NCI-H1694 treated with DMSO at 0.1 percent for 48 hours (cell line): ENCODE results near the gene LRCH3.
A peak's percentile ranks its signal among the peaks of the same experiment; 100 is the strongest.

Experiments
- DNase-seq: peaks from one replicate; lab custom pipeline; 2025; lab: John Stamatoyannopoulos, UW

The LRCH3 gene

GRCh38 chr3:197833930-197834715 lies 43.1 kb downstream of the LRCH3 start:
- no peak for DNase-seq

DNA sequence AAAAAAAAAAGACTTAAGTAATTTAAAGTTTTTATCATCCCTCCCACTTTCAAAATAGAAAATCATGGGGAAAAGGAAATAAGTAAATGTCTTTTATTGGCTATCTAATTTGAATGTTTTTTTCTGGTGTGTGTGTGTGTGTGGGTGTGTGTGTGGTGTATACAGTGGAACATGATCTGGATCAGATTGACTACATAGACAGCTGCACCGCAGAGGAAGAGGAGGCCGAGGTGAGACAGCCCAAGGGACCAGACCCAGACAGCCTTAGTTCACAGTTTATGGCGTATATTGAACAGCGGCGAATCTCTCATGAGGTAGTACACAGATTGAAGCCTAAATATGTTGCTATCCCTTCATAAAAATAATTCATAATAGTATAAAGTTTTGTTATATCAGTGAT lies 44.5 kb downstream of the LRCH3 start:
- DNase-seq, result no peak

DNA sequence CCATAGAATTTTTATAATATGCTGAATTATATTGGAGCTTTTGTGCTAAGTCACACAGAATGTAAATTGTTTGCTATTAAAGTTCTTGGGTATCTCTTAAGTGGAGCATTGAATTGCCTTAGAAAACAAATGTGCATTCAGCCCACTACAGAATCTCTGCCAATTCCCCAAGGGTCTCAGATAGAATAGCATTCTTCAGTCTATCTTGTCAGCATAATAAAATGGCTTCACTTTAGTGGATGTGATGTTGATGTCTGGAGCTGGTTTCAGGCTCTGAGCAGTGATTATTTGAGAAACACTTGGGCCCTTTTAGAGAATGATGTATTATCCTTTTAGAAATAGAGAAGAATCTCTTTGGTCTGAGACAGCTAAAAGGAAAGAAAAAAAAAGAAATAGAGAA lies 45.2 kb downstream of the LRCH3 start:
- DNase-seq, result no peak

DNA sequence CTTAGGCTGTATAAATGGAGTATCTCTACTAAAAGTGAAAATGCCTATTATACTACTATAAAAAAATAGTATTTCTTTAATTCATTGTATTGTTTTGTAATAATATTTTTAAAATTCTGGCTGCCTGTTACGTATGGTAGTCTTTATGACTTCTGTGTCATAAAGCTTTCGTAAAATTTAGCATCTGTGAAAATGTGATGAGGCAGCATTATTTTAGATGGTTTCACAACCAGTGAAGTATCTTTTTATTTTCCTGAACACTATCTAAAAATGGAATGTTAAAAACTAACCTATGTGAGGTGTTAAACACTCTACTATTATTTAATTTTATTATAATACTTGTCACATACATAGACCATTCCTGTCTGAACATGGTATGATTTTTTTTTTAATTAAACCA lies 46.2 kb downstream of the LRCH3 start:
- DNase-seq, result no peak

DNA sequence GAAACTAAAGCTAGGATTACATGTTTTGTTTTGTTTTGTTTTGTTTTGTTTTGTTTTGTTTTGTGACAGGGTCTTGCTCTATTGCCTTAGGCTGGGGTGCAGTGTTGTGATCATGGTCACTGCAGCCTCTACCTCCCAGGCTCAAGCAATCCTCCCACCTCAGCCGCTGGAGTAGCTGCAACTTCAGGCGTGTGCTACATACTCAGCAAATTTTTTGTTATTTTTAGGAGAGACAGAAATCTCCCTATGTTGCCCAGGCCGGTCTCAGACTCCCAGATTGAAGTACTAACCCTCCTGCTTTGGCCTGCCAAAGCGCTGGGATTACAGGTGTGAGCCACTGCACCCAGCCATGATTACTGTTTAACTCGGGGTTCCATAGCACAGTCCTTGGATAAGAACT lies 50.7 kb downstream of the LRCH3 start:
- DNase-seq, result no peak

DNA sequence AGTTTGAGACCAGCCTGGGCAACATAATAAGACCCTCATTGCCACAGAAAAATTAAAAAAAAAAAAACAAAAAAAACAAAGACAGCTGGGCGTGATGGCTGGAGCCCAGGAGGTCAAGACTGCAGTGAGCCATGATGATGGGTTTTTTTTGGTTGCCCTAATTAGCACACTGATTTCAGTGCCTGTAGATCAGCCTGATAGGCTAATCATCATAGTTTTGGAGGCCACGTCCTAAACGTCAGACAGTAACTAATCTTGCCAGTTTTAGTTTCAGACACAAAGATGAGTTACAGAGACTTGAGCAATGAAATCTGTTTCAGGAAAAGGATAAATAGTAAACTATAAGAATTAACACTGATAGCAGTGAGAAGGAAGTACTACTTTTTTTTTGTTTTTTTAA lies 55.4 kb downstream of the LRCH3 start:
- DNase-seq, result no peak

DNA sequence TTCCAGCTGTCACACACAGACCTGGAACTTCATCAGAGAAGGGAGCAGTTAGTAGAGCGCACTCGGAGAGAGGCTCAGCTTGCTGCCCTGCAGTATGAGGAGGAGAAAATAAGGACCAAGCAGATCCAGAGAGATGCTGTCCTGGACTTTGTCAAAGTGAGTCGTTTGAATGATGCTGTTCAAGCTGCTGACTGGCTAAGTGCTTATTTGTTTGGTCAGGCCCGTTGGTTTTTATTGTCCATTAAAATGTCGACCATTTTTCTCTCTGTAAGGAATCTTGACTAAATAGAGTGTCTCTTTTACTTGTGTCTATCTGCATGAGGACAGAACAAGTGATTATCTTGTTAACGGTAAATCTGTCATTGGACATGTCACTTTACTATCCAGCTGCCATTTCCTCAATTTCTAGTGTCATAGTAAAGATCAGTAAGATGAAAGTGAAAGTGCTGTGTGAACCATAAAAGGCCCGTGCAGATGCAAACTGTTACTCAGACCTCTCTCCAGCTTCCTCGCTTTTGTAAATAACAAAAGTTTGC lies 56.9 kb downstream of the LRCH3 start:
- DNase-seq, result no peak

- DNase-seq, result no peak
Measured at GRCh38 chr3:197854596-197855343, 63.7 kb downstream of the LRCH3 start.

DNA sequence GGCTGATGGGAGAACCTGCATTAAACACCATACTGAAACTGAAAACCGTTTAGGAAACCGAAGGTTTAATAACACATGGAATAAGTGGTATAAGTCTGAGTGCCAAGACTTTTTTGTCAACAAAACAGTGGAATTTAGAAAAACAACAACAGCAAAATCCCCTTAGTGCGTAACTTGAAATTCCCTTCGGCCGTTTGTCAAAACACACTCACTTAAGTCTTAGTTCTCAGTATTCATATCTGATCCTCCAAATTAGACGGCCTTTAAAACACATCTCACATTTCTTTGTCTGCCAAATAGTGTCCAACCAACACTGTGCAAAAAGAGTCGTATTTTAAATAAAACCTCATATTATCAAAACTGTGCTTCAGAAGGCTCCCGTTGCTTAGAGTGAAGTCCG lies 64.5 kb downstream of the LRCH3 start:
- no peak for DNase-seq

GRCh38 chr3:197856199-197856816 lies 65.3 kb downstream of the LRCH3 start:
- no peak for DNase-seq

- DNase-seq, result no peak
Measured at GRCh38 chr3:197858133-197858532, 67.1 kb downstream of the LRCH3 start.

DNA sequence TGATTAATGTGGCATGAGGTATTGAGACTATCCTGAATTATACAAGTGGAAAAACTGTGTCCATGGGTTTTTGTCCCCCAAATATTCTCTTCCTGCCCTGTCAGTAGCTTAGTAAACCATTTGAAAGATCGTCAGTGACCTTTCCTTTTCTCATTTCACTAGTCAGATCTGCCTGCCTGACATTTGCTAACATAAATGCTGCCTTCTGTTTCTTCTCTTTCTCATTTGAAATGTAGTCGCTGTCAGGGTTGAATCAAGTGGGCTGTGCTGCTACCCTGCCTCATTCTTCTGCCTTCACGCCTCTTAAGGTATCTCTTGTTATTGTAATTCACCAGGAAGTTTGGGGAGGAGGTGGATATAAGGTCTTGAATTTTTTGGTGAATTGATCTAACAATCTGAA lies 67.5 kb downstream of the LRCH3 start:
- DNase-seq, result no peak

- DNase-seq, result no peak
Measured at GRCh38 chr3:197866035-197866434, 75.0 kb downstream of the LRCH3 start.

- no peak for DNase-seq
Measured at GRCh38 chr3:197873329-197873728, 82.3 kb downstream of the LRCH3 start.

GRCh38 chr3:197874064-197874463 lies 83.0 kb downstream of the LRCH3 start:
- no peak for DNase-seq

- DNase-seq, result no peak
Measured at GRCh38 chr3:197874653-197875052, 83.6 kb downstream of the LRCH3 start.

DNA sequence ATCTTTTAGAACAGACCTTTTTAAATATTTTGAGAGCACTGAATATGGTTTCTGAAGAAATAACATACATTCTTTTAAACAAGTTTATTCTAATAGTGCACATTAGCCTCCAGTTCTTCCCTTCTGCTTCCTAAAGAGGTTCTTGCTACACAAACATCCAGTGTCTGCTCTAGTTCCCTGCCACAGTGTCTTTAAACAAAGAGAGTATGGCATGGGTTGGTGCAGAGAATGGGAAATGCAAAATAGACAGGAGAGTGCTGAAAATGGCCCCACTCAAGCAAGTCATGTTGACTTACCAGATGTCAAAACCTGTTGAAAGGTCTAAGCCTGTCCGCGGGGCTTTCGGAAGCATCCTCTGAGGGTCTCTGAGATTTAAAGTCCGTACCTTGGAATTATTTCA lies 86.8 kb downstream of the LRCH3 start:
- no peak for DNase-seq

DNA sequence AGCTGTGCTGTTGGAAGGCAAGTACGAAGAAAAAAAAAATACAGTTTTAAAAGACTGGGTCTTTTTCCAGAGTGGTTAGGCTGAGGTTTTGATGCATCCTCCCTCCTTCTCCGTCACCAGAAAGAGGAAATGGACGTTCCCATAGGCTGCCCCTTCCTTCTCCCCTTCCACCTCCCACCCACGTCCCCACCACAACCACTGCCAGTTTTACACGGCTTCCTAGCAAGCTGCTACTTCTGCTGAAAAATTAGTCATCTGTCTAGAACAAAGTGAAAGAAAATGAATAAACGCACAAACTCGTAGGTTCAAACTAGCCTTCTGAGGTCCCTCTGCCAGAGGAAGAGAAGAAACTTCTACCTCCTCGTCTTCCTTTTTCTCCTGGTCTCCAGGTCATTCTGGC lies 87.4 kb downstream of the LRCH3 start:
- DNase-seq, result no peak

DNA sequence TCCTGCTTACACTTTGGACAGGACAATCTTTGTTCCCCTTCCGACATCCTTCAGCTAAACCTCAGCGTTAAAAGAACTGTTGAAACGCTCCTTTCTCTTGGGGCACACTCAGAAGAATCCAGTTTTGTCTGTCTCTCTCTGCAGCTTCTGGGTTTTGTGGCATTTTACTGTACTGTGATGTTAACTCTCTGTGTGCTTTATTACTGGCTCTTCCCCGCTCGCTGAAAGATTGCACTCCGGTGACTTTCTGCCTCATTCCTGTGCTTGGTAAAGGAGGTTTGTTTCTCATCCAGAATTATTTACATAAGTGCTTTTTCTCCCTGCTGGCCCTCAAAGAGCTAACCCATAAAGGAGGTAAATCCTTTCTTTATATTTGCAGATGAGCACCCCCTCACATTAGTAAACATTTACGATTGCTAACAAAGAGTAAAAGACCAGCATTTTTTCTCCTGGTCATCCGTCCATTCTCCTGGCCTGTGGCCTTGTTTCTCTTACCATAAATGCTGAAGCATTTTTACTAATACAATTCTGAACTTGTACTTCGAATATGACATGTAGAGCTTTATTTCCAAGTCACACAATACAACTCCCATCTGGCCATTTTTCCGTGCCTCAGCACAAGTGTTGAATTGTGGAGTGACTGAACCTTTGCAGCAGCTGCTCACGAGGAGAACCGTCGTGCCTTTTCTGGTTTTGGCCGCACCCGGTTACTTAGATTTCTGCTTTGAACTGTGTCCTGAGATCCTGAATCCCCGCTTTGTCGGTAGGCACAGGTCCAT lies 89.6 kb downstream of the LRCH3 start:
- peak; percentile 80 for DNase-seq

- peak; percentile 80 for DNase-seq
Measured at GRCh38 chr3:197881270-197881969, 90.4 kb downstream of the LRCH3 start.

GRCh38 chr3:197881970-197882338 lies 90.9 kb downstream of the LRCH3 start:
- DNase-seq, result no peak

GRCh38 chr3:197882586-197882985 lies 91.5 kb downstream of the LRCH3 start:
- no peak for DNase-seq
